GM12878 (cell line): ENCODE results near the gene PTPRN2. TPM values are rescaled to one million over a fixed set of nuclear protein-coding genes. Genes with fewer than 3 reads are reported as not detected.

ENCODE experiments used
- CHD4 ChIP-seq: fragments of 200-600 bp; sonication (generic); IDR thresholded peaks from 2 replicates; pipeline ENCODE4 v1.6.1; 2016; ENCODE audit warnings: mild to moderate bottlenecking
- LARP7 ChIP-seq: fragments of 450-650 bp; IDR thresholded peaks from 2 replicates; pipeline ENCODE4 v1.6.1; 2017; ENCODE audit warnings: mild to moderate bottlenecking
- NFIC ChIP-seq: IDR thresholded peaks from 2 replicates; pipeline ENCODE4 v1.6.1; 2012; ENCODE audit warnings: low read depth, mild to moderate bottlenecking, inconsistent platforms, low read length, moderate library complexity
- RFX5 ChIP-seq: IDR thresholded peaks from 2 replicates; pipeline ENCODE4 v1.6.1; 2011; ENCODE audit warnings: low read depth, low read length, improper control_type of control experiment
- SMARCA5 ChIP-seq: fragments of 450-650 bp; IDR thresholded peaks from 2 replicates; pipeline ENCODE4 v1.6.1; 2017; ENCODE audit warnings: mild to moderate bottlenecking
- SMC3 ChIP-seq: IDR thresholded peaks from 2 replicates; pipeline ENCODE4 v1.6.1; 2011; ENCODE audit warnings: low read length, improper control_type of control experiment, borderline replicate concordance
- polyA plus RNA-seq, 11 experiments: library from polyadenylated mRNA; depleted of rRNA in 4 of 11; unstranded in 6 of 11; stranded (reverse) in 5 of 11; fragments of >200 nt; fragmentation: Nextera tagmentation in 4 of 11; fragmentation: Illumina TruSeq in 1 of 11; extraction: Ambion mirVana in 4 of 11; extraction: Trizol in 1 of 11; gene quantifications; 1 replicate in 1 of 11; 2 replicates in 10 of 11; pipeline versions ENCODE4 v1.2.1 to v1.2.3, GENCODE V29; 2011 to 2016; ENCODE audit warnings: inconsistent platforms in 2 of 11, missing spikeins in 2 of 11, low read depth in 1 of 11
- total RNA-seq, 4 experiments: library from RNA; depleted of rRNA in 3 of 4; stranded (reverse); fragments of >200 nt in 3 of 4; fragmentation: Illumina TruSeq in 1 of 4; extraction: Trizol in 1 of 4; gene quantifications; 2 replicates each; pipeline versions ENCODE4 v1.2.1 to v1.2.3, GENCODE V29; 2013 to 2021
- TF ChIP-seq, protein P1 (sequence below): IDR thresholded peaks from 2 replicates; pipeline ENCODE4 v1.6.1; 2011; ENCODE audit warnings: low read depth, low read length, improper control_type of control experiment, borderline replicate concordance
- TF ChIP-seq, protein P2 (sequence below): fragments of 450-650 bp; IDR thresholded peaks from 2 replicates; pipeline ENCODE4 v1.6.1; 2017; ENCODE audit warnings: mild to moderate bottlenecking, low read depth, inconsistent platforms; ENCODE audit not compliant: poor library complexity, severe bottlenecking
- TF ChIP-seq, protein P3 (sequence below): fragments of 450-650 bp; IDR thresholded peaks from 2 replicates; pipeline ENCODE4 v1.6.1; 2018; ENCODE audit warnings: mild to moderate bottlenecking, low read depth, moderate library complexity; ENCODE audit not compliant: partially characterized antibody
- TF ChIP-seq, protein P4 (sequence below): IDR thresholded peaks from 2 replicates; pipeline ENCODE4 v1.6.1; 2012; ENCODE audit warnings: improper control_type of control experiment, low read depth, low read length; ENCODE audit not compliant: insufficient replicate concordance

The PTPRN2 gene
- total and polyA plus RNA-seq, 10 of the 15 experiments (the other 5 are each of a cell fraction or from before 2014, with no cell fraction given), result 5.4 TPM; not detected in 9

DNA sequence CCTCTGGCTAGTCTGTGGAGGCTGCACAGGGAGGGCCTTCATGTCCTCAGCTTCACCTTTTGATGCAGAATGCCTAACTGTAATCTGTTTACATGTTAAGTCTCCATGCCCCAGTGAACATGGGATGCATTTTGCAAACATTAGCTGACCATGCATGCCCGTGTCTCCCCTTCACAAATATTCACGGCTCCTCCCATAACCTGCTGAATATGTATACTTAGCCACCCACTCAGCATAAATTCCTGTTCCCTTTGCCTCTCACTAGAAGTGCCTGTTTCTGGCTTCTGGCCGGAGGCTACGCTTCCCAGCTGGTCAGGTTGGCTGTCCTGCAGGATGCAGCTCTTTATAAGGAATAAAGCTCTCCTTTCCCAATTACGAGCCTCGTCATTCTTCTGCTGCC, 698.1 kb downstream of the PTPRN2 start (continued):
- TF ChIP-seq, protein P1, sequence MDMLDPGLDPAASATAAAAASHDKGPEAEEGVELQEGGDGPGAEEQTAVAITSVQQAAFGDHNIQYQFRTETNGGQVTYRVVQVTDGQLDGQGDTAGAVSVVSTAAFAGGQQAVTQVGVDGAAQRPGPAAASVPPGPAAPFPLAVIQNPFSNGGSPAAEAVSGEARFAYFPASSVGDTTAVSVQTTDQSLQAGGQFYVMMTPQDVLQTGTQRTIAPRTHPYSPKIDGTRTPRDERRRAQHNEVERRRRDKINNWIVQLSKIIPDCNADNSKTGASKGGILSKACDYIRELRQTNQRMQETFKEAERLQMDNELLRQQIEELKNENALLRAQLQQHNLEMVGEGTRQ, result no peak
- TF ChIP-seq, protein P2, sequence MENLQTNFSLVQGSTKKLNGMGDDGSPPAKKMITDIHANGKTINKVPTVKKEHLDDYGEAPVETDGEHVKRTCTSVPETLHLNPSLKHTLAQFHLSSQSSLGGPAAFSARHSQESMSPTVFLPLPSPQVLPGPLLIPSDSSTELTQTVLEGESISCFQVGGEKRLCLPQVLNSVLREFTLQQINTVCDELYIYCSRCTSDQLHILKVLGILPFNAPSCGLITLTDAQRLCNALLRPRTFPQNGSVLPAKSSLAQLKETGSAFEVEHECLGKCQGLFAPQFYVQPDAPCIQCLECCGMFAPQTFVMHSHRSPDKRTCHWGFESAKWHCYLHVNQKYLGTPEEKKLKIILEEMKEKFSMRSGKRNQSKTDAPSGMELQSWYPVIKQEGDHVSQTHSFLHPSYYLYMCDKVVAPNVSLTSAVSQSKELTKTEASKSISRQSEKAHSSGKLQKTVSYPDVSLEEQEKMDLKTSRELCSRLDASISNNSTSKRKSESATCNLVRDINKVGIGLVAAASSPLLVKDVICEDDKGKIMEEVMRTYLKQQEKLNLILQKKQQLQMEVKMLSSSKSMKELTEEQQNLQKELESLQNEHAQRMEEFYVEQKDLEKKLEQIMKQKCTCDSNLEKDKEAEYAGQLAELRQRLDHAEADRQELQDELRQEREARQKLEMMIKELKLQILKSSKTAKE, result no peak
- TF ChIP-seq CHD4 (no peak), LARP7 (no peak), SMARCA5 (no peak), RFX5 (no peak), SMC3 (no peak), NFIC (no peak)
- TF ChIP-seq, protein P3, sequence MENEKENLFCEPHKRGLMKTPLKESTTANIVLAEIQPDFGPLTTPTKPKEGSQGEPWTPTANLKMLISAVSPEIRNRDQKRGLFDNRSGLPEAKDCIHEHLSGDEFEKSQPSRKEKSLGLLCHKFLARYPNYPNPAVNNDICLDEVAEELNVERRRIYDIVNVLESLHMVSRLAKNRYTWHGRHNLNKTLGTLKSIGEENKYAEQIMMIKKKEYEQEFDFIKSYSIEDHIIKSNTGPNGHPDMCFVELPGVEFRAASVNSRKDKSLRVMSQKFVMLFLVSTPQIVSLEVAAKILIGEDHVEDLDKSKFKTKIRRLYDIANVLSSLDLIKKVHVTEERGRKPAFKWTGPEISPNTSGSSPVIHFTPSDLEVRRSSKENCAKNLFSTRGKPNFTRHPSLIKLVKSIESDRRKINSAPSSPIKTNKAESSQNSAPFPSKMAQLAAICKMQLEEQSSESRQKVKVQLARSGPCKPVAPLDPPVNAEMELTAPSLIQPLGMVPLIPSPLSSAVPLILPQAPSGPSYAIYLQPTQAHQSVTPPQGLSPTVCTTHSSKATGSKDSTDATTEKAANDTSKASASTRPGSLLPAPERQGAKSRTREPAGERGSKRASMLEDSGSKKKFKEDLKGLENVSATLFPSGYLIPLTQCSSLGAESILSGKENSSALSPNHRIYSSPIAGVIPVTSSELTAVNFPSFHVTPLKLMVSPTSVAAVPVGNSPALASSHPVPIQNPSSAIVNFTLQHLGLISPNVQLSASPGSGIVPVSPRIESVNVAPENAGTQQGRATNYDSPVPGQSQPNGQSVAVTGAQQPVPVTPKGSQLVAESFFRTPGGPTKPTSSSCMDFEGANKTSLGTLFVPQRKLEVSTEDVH, result no peak
- TF ChIP-seq, protein P4, sequence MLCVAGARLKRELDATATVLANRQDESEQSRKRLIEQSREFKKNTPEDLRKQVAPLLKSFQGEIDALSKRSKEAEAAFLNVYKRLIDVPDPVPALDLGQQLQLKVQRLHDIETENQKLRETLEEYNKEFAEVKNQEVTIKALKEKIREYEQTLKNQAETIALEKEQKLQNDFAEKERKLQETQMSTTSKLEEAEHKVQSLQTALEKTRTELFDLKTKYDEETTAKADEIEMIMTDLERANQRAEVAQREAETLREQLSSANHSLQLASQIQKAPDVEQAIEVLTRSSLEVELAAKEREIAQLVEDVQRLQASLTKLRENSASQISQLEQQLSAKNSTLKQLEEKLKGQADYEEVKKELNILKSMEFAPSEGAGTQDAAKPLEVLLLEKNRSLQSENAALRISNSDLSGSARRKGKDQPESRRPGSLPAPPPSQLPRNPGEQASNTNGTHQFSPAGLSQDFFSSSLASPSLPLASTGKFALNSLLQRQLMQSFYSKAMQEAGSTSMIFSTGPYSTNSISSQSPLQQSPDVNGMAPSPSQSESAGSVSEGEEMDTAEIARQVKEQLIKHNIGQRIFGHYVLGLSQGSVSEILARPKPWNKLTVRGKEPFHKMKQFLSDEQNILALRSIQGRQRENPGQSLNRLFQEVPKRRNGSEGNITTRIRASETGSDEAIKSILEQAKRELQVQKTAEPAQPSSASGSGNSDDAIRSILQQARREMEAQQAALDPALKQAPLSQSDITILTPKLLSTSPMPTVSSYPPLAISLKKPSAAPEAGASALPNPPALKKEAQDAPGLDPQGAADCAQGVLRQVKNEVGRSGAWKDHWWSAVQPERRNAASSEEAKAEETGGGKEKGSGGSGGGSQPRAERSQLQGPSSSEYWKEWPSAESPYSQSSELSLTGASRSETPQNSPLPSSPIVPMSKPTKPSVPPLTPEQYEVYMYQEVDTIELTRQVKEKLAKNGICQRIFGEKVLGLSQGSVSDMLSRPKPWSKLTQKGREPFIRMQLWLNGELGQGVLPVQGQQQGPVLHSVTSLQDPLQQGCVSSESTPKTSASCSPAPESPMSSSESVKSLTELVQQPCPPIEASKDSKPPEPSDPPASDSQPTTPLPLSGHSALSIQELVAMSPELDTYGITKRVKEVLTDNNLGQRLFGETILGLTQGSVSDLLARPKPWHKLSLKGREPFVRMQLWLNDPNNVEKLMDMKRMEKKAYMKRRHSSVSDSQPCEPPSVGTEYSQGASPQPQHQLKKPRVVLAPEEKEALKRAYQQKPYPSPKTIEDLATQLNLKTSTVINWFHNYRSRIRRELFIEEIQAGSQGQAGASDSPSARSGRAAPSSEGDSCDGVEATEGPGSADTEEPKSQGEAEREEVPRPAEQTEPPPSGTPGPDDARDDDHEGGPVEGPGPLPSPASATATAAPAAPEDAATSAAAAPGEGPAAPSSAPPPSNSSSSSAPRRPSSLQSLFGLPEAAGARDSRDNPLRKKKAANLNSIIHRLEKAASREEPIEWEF, result no peak
